Hematopoietic multipotent progenitor cell treated with erythropoietin and hydrocortisone succinate and interleukin-3 and kit ligand, for 17 days (in vitro differentiated cells): ENCODE results near the gene SOD1.

Source experiments
- DNase-seq: peaks from one replicate; pipeline ENCODE4 v3.0.0-alpha.2; 2015; ENCODE audit warnings: low spot score

SOD1 gene

GRCh38 chr21:31684918-31685317 is 25.4 kb downstream of the SOD1 start:
- no peak for DNase-seq

- no peak for DNase-seq
Observed at GRCh38 chr21:31686272-31686915, 26.9 kb downstream of the SOD1 start.

- DNase-seq, result no peak
Observed at GRCh38 chr21:31687108-31687507, 27.6 kb downstream of the SOD1 start.

GRCh38 chr21:31688603-31689368 is 29.3 kb downstream of the SOD1 start:
- no peak for DNase-seq

GRCh38 chr21:31693222-31693621 is 33.7 kb downstream of the SOD1 start:
- DNase-seq, result no peak

GRCh38 chr21:31696424-31696823 is 36.9 kb downstream of the SOD1 start:
- no peak for DNase-seq

GRCh38 chr21:31698461-31698860 is 39.0 kb downstream of the SOD1 start:
- DNase-seq, result no peak

GRCh38 chr21:31700040-31700439 is 40.5 kb downstream of the SOD1 start:
- DNase-seq, result no peak

GRCh38 chr21:31706562-31706961 is 47.1 kb downstream of the SOD1 start:
- no peak for DNase-seq

- no peak for DNase-seq
Observed at GRCh38 chr21:31707499-31707898, 48.0 kb downstream of the SOD1 start.

- no peak for DNase-seq
Observed at GRCh38 chr21:31708541-31708940, 49.0 kb downstream of the SOD1 start.

GRCh38 chr21:31710586-31710985 is 51.1 kb downstream of the SOD1 start:
- no peak for DNase-seq

- DNase-seq, result no peak
Observed at GRCh38 chr21:31711326-31711725, 51.8 kb downstream of the SOD1 start.

GRCh38 chr21:31711745-31712285 is 52.3 kb downstream of the SOD1 start:
- DNase-seq, result no peak

GRCh38 chr21:31713115-31713514 is 53.6 kb downstream of the SOD1 start:
- no peak for DNase-seq

- DNase-seq, result no peak
Observed at GRCh38 chr21:31713973-31714740, 54.7 kb downstream of the SOD1 start.

- DNase-seq, result no peak
Observed at GRCh38 chr21:31714741-31715365, 55.4 kb downstream of the SOD1 start.

GRCh38 chr21:31716106-31716505 is 56.6 kb downstream of the SOD1 start:
- DNase-seq, result no peak
